ENCODE measurements around the gene PGLYRP2.
"Not testable (repeated sequence)": the region's sequence is repeated elsewhere in the genome, so short reads cannot be mapped to it uniquely, and the experiment has no call there.

PGLYRP2 gene

GRCh38 chr19:15479391-15480345 lies at the start of gene PGLYRP2:
TSS of gene PGLYRP2 (minus strand) at chr19:15479501. CDS start at chr19:15479371, 130 bp downstream.
- DNase-seq (ENCODE audit: low read depth in 2 of 2): no peak

- DNase-seq (ENCODE audit: low read depth in 2 of 2): no peak
Measured at GRCh38 chr19:15527705-15528104, 48.4 kb upstream of the PGLYRP2 start.

- no peak for DNase-seq (ENCODE audit: low read depth in 2 of 2)
Measured at GRCh38 chr19:15526408-15526807, 47.1 kb upstream of the PGLYRP2 start.

GRCh38 chr19:15525291-15525690 lies 46.0 kb upstream of the PGLYRP2 start:
- DNase-seq (ENCODE audit: low read depth in 2 of 2): no peak

- no peak for DNase-seq (ENCODE audit: low read depth in 2 of 2)
Measured at GRCh38 chr19:15524781-15525180, 45.5 kb upstream of the PGLYRP2 start.

- DNase-seq (ENCODE audit: low read depth in 2 of 2): no peak
Measured at GRCh38 chr19:15519433-15519976, 40.2 kb upstream of the PGLYRP2 start.

- no peak for DNase-seq (ENCODE audit: low read depth in 2 of 2)
Measured at GRCh38 chr19:15517778-15518177, 38.5 kb upstream of the PGLYRP2 start.

GRCh38 chr19:15516363-15516762 lies 37.1 kb upstream of the PGLYRP2 start:
- DNase-seq (ENCODE audit: low read depth in 2 of 2): no peak

- not testable (repeated sequence) for DNase-seq (ENCODE audit: low read depth in 2 of 2)
Measured at GRCh38 chr19:15515227-15515625, 35.9 kb upstream of the PGLYRP2 start.

- DNase-seq (ENCODE audit: low read depth in 2 of 2): no peak
Measured at GRCh38 chr19:15511671-15512424, 32.5 kb upstream of the PGLYRP2 start.

GRCh38 chr19:15508035-15508710 lies 28.9 kb upstream of the PGLYRP2 start, which contains the start of gene CYP4F22:
TSS of gene CYP4F22 (plus strand) at chr19:15508525. CDS start at chr19:15525337, 16,812 bp downstream.
- no peak for DNase-seq (ENCODE audit: low read depth in 2 of 2)

GRCh38 chr19:15507068-15508034 lies 28.1 kb upstream of the PGLYRP2 start:
- DNase-seq (ENCODE audit: low read depth in 2 of 2): no peak

GRCh38 chr19:15506074-15506571 lies 26.8 kb upstream of the PGLYRP2 start:
- DNase-seq (ENCODE audit: low read depth in 2 of 2): no peak

- no peak for DNase-seq (ENCODE audit: low read depth in 2 of 2)
Measured at GRCh38 chr19:15502264-15502663, 23.0 kb upstream of the PGLYRP2 start.

GRCh38 chr19:15501596-15501995 lies 22.3 kb upstream of the PGLYRP2 start:
- no peak for DNase-seq (ENCODE audit: low read depth in 2 of 2)

- no peak for DNase-seq (ENCODE audit: low read depth in 2 of 2)
Measured at GRCh38 chr19:15498910-15499309, 19.6 kb upstream of the PGLYRP2 start.

GRCh38 chr19:15498156-15498858 lies 19.0 kb upstream of the PGLYRP2 start:
- no peak for DNase-seq (ENCODE audit: low read depth in 2 of 2)

GRCh38 chr19:15495151-15495550 lies 15.8 kb upstream of the PGLYRP2 start:
- no peak for DNase-seq (ENCODE audit: low read depth in 2 of 2)

GRCh38 chr19:15488489-15489226 lies 9.4 kb upstream of the PGLYRP2 start:
- DNase-seq (ENCODE audit: low read depth in 2 of 2): no peak
